ENCODE data around the gene PITPNC1. TPM values are rescaled to one million over a fixed set of nuclear protein-coding genes. Genes with fewer than 3 reads are reported as not detected.

PITPNC1 gene
- total RNA-seq, 4 donors from 2014 or later = 8.0 to 20.4 (median 9.6) TPM

DNA sequence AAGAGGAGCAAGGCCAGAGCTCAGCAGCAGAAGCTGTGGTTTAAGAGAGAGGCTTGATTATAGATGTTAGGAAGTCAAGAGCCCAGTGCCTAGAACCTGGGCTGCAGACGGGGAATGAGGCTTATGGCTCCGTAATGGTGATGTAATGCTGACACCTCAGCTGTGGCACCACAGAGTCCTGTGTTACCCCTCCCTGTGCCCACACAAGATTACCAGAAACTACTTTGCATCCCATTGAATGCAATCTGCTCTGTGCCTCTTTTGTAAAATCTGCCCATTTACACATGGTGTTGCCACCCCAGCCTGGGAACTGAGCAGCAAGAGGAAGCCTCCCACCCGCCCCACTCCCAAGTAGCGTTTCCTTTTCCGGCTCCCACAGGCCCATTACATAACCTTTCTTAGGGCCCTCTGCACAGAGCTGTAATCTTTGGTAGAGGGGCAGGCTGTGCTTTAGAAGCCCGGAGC, 57.0 kb downstream of the PITPNC1 start:
- Histone ChIP-seq H3K36me3 (no peaks in the 10 kb centered on the region), H3K4me1 (peaks cover 0 to 3% (median 0%) of the 10 kb centered on the region in 4 donors), H3K27me3 (no peaks in the 10 kb centered on the region), H3K27ac (peak overlapping the region in 1 of 4 donors; percentile 45), H3K4me3 (no peak overlapping the region), H3K9me3 (no peaks in the 10 kb centered on the region)
- DNase-seq (ENCODE audit: low spot score in 2 of 2) = peak in 1 of 2 donors; percentile 32
- TF ChIP-seq EP300 (IDR thresholded peaks at IDR 0.05) = no peak
- 61 to 64% methylated on average over 6 of the region's 6 CpGs for WGBS, 2 donors

DNA sequence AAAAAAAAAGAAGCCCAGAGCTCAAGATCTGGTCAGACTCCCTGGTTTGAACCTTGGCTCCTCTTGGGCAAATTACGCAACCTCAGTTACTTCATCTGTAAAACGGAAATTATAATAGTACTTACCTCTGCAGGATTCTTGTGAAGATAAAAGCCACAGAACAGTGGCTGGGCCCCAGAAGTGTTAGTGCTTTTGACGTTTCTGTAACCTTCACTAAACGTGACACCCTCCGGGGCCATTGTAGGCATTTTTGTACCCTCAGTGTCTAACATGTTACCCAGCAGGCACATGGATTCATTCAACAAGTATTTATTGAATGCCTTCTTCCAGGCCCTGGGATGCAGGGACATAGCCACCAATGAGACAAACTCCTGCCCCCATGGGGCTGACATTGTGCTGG, 58.0 kb downstream of the PITPNC1 start:
- TF ChIP-seq POLR2A (IDR thresholded peaks at IDR 0.05) (no peak), EP300 (IDR thresholded peaks at IDR 0.05) (no peak)
- TF ChIP-seq, protein P1, sequence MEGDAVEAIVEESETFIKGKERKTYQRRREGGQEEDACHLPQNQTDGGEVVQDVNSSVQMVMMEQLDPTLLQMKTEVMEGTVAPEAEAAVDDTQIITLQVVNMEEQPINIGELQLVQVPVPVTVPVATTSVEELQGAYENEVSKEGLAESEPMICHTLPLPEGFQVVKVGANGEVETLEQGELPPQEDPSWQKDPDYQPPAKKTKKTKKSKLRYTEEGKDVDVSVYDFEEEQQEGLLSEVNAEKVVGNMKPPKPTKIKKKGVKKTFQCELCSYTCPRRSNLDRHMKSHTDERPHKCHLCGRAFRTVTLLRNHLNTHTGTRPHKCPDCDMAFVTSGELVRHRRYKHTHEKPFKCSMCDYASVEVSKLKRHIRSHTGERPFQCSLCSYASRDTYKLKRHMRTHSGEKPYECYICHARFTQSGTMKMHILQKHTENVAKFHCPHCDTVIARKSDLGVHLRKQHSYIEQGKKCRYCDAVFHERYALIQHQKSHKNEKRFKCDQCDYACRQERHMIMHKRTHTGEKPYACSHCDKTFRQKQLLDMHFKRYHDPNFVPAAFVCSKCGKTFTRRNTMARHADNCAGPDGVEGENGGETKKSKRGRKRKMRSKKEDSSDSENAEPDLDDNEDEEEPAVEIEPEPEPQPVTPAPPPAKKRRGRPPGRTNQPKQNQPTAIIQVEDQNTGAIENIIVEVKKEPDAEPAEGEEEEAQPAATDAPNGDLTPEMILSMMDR (IDR thresholded peaks at IDR 0.05) = no peak
- H3K4me1 ChIP-seq = peaks cover 0 to 3% (median 0%) of the 10 kb centered on the region in 4 donors
- no peaks in the 10 kb centered on the region for H3K27me3 ChIP-seq
- H3K36me3 ChIP-seq = no peaks in the 10 kb centered on the region
- DNase-seq (ENCODE audit: low spot score in 2 of 2) = no peak
- H3K4me3 ChIP-seq = no peak overlapping the region
- H3K27ac ChIP-seq = peak overlapping the region in 1 of 4 donors; percentile 20
- H3K9me3 ChIP-seq = no peaks in the 10 kb centered on the region
- WGBS, 2 donors = 77 to 87% methylated on average over 5 of the region's 5 CpGs

DNA sequence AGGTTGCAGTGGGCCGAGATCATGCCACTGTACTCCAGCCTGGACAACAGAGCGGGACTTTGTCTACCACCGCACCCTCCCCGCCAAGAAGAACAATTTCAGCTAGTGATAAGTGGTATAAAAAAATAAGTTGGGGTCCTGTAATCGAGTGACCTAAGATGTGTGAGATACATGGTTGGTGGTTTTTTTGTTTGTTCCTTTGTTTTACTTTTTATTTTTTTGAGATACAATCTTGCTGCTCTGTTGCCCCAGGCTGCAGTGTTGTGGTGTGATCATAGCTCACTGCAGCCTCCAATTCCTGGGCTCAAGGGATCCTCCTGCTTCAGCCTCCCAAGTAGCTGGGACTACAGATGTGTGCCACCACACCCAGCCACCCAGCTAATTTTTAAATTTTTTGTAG, 58.7 kb downstream of the PITPNC1 start:
- H3K36me3 ChIP-seq = no peaks in the 10 kb centered on the region
- DNase-seq (ENCODE audit: low spot score in 2 of 2) = no peak
- H3K27ac ChIP-seq = peak overlapping the region in 1 of 4 donors; percentile 20
- H3K4me3 ChIP-seq = no peak overlapping the region
- H3K27me3 ChIP-seq = no peaks in the 10 kb centered on the region
- WGBS, 2 donors = 94 to 97% methylated on average over 5 of the region's 5 CpGs
- H3K9me3 ChIP-seq = no peaks in the 10 kb centered on the region
- TF ChIP-seq, protein P1 (IDR thresholded peaks at IDR 0.05) = no peak
- TF ChIP-seq POLR2A (IDR thresholded peaks at IDR 0.05) = no peak
- no peak for TF ChIP-seq EP300 (IDR thresholded peaks at IDR 0.05)
- peaks cover 0 to 3% (median 0%) of the 10 kb centered on the region in 4 donors for H3K4me1 ChIP-seq

DNA sequence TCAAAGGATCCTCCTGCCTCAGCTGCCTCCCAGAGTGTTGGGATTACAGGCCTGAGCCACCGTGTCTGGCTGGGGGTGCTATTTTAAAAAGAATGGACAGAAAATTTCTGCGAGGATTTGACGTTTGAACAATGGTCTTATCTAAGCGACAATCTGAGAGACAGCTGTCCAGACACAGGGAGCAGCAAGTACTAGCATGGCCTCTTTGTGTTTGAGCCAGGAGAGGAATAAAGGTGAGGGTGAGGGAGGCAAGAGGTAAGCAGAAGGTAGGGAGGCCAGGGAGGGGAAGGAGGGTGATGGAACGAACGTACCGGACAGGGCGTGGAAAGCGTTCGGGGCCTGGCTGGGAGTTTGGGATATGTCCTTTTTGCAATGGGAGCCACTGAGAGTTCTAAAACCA, 59.2 kb downstream of the PITPNC1 start:
- no peaks in the 10 kb centered on the region for H3K9me3 ChIP-seq
- TF ChIP-seq, protein P1 (IDR thresholded peaks at IDR 0.05) = no peak
- no peak for TF ChIP-seq POLR2A (IDR thresholded peaks at IDR 0.05)
- no peak for TF ChIP-seq EP300 (IDR thresholded peaks at IDR 0.05)
- H3K4me1 ChIP-seq = peaks cover 0 to 1% (median 0%) of the 10 kb centered on the region in 4 donors
- no peaks in the 10 kb centered on the region for H3K36me3 ChIP-seq
- WGBS, 2 donors = 77 to 82% methylated on average over 10 of the region's 10 CpGs
- H3K4me3 ChIP-seq = no peak overlapping the region
- H3K27ac ChIP-seq = peak overlapping the region in 1 of 4 donors; percentile 20
- H3K27me3 ChIP-seq = no peaks in the 10 kb centered on the region
- DNase-seq (ENCODE audit: low spot score in 2 of 2) = no peak

DNA sequence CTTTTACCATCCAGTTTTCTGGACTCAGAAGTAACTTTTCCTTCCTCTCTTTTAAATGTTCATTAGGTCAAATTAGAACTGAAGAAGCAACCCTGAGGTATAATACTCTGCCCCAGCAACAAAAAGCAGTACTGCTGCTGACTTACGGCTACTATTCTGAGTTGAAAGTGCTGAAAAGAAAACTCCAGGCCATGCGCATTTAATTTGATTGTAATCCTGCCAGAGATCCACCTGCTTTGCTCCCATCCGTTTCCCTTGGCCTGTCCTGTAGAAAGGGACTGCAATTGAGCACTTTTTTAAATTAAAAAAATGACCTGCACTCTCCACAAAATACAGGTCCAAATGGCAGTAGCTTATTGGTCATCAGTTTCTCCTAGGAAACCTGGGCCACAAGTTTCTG, 61.6 kb downstream of the PITPNC1 start:
- no peaks in the 10 kb centered on the region for H3K9me3 ChIP-seq
- DNase-seq (ENCODE audit: low spot score in 2 of 2) = no peak
- WGBS, 2 donors = 84 to 88% methylated on average over 3 of the region's 3 CpGs
- H3K4me3 ChIP-seq = no peak overlapping the region
- H3K36me3 ChIP-seq = no peaks in the 10 kb centered on the region
- no peak overlapping the region for H3K27ac ChIP-seq
- TF ChIP-seq EP300 (IDR thresholded peaks at IDR 0.05) = no peak
- no peak for TF ChIP-seq POLR2A (IDR thresholded peaks at IDR 0.05)
- TF ChIP-seq, protein P1 (IDR thresholded peaks at IDR 0.05) = no peak
- H3K4me1 ChIP-seq = no peaks in the 10 kb centered on the region
- no peaks in the 10 kb centered on the region for H3K27me3 ChIP-seq

DNA sequence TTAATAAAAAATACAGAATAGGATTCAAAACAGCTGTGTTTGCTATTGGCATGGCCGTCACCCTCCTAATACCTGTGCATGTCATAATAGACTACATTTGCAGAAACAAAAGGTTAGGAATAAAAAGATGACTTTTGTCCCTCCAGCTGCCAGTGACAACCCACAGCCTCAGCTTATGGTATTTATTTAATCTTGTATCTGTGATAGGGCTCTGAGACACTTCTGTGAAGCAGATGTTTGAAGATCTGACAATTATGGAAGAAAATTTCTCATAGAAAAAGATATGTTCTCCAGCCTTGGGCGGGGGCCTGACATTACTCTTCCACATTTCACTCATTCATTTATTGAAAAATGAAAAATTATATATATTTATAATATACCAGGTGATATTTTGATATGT, 62.2 kb downstream of the PITPNC1 start:
- Histone ChIP-seq H3K27me3 (no peaks in the 10 kb centered on the region), H3K4me1 (no peaks in the 10 kb centered on the region), H3K27ac (no peak overlapping the region), H3K4me3 (no peak overlapping the region), H3K36me3 (no peaks in the 10 kb centered on the region), H3K9me3 (no peaks in the 10 kb centered on the region)
- 94 to 96% methylated on average over 2 of the region's 2 CpGs for WGBS, 2 donors
- no peak for TF ChIP-seq POLR2A (IDR thresholded peaks at IDR 0.05)
- TF ChIP-seq, protein P1 (IDR thresholded peaks at IDR 0.05) = no peak
- no peak for TF ChIP-seq EP300 (IDR thresholded peaks at IDR 0.05)
- no peak for DNase-seq (ENCODE audit: low spot score in 2 of 2)

Measured in tibial nerve (tissue), 4 donors.